ENCODE measurements around the gene SLA2.

Gene SLA2

GRCh38 chr20:36582821-36583220 is 63.2 kb downstream of the SLA2 start (continued):
- TF ChIP-seq PATZ1 (CRISPR knock-in tag; IDR thresholded peaks at IDR 0.05; ENCODE audit: borderline replicate concordance) (no peak), CSDC2 (CRISPR knock-in tag; IDR thresholded peaks at IDR 0.05) (no peak)

- TF ChIP-seq TSHZ2 (CRISPR knock-in tag; IDR thresholded peaks at IDR 0.05) (no peak), ARNTL (CRISPR knock-in tag; IDR thresholded peaks at IDR 0.05; ENCODE audit: borderline replicate concordance, low read depth) (no peak), ZNF70 (CRISPR knock-in tag; IDR thresholded peaks at IDR 0.05) (no peak), OSR1 (CRISPR knock-in tag; IDR thresholded peaks at IDR 0.05) (no peak), ZFP3 (CRISPR knock-in tag; IDR thresholded peaks at IDR 0.05) (no peak), ISL1 (CRISPR knock-in tag; IDR thresholded peaks at IDR 0.05) (no peak), ESRRG (CRISPR knock-in tag; IDR thresholded peaks at IDR 0.05) (no peak), PPARA (CRISPR knock-in tag; IDR thresholded peaks at IDR 0.05; ENCODE audit: borderline replicate concordance) (no peak), BACH2 (CRISPR knock-in tag; IDR thresholded peaks at IDR 0.05; ENCODE audit: borderline replicate concordance) (no peak)
- ATAC-seq, result no peak
These were observed 63.7 kb downstream of the SLA2 start for GRCh38 chr20:36582322-36582721.

GRCh38 chr20:36579996-36580545 is 65.9 kb downstream of the SLA2 start:
- TF ChIP-seq SNAI2 (CRISPR knock-in tag; IDR thresholded peaks at IDR 0.05) (no peak), CREB5 (CRISPR knock-in tag; IDR thresholded peaks at IDR 0.05; ENCODE audit: low read depth) (no peak), ZNF565 (CRISPR knock-in tag; conservative IDR thresholded peaks at IDR 0.05; ENCODE audit: low read depth) (no peak), ZNF8 (CRISPR knock-in tag; IDR thresholded peaks at IDR 0.05) (no peak), OSR1 (CRISPR knock-in tag; IDR thresholded peaks at IDR 0.05) (no peak), CSRNP3 (CRISPR knock-in tag; IDR thresholded peaks at IDR 0.05) (no peak), PATZ1 (CRISPR knock-in tag; IDR thresholded peaks at IDR 0.05; ENCODE audit: borderline replicate concordance) (no peak), ZC3H10 (CRISPR knock-in tag; IDR thresholded peaks at IDR 0.05) (no peak), BACH2 (CRISPR knock-in tag; IDR thresholded peaks at IDR 0.05; ENCODE audit: borderline replicate concordance) (no peak), ESRRG (CRISPR knock-in tag; IDR thresholded peaks at IDR 0.05) (no peak), ISL1 (CRISPR knock-in tag; IDR thresholded peaks at IDR 0.05) (no peak), RARB (CRISPR knock-in tag; IDR thresholded peaks at IDR 0.05) (no peak), POU6F1 (CRISPR knock-in tag; IDR thresholded peaks at IDR 0.05; ENCODE audit: borderline replicate concordance, low read depth) (no peak), TSHZ2 (CRISPR knock-in tag; IDR thresholded peaks at IDR 0.05) (no peak), ARNTL (CRISPR knock-in tag; IDR thresholded peaks at IDR 0.05; ENCODE audit: borderline replicate concordance, low read depth) (no peak)
- peak; percentile 46 for ATAC-seq

All from SK-N-SH treated with all-trans-retinoic acid at 6 μM for 48 hours (cell line).